GM19099 (cell line): Measurements from ENCODE around the gene CDKN2AIPNL.

Source experiments
- POLR2A ChIP-seq: IDR thresholded peaks from 3 replicates; pipeline ENCODE4 v1.6.1; 2011; ENCODE audit warnings: low read depth; ENCODE audit not compliant: insufficient read length; ENCODE audit errors: extremely low read depth

The CDKN2AIPNL gene

DNA sequence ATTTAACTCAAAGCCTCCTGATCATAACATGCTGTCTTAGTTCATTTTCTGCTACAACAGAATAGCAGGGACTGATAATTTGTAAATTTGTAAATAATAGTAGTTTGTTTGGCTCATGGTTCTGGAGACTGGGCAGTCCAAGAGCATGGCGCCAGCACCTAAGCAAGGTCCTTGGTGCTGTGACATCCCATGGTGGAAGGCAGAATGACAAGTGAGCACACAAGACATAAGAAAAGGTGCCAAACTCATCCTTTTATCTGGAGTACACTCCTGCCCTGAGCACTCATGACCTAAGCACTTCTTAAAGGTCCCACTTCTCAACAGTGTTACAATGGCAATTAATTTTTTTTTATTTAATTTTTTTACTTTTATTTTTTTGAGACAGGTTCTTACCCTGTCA is 24.2 kb downstream of the CDKN2AIPNL start:
- TF ChIP-seq POLR2A, result no peak

DNA sequence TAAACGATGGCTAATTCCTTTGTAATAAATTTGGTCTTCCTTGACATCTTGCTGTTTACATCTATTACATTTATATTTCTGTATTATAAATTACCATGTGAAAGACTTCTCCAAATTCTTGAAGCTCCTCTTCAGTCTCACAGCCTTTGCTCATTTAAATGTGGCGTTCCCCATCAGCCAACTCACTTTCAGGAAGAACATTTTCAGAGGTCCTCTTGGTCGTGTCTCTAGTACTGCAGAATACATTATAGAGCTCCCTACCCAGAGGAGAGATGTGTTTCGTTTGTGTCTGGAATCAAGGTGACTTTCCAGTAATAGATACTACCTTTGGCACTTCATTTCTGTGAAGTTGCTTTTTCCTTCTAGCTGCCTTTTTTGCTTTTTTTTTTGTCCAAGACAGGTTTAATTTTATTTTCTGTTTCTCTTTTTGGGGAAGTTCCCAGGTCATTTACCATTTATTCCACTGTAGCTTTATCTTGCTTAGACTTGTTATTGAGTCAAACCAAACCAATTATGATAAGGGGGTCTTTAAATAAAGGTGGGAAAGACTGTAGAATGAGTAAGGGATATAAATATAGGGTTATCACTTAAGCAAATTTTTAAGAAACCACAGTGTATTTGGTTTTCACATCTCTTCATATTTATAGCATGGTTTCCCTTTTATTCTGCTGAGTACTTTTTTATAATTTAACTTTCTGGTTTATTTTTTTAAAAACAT is 27.5 kb downstream of the CDKN2AIPNL start:
- TF ChIP-seq POLR2A, result no peak

DNA sequence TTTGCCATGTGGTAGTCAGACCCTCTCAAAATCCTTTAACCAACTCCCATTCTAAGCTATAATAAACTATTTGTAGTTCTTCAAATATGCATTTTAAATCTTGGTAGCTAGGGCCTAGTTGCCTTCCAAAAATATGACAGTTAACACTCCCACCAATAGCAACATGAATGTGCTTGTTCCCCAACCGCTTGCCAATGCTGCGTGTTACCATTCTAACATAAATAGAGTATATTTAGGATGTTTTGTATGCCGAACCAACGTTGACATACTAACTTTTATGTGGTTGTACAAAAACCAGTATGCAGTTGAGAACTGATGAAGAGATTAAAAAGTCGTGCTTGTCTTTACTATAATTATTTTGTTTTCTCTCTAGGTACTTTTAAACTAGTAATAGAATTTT is 31.3 kb downstream of the CDKN2AIPNL start:
- TF ChIP-seq POLR2A, result no peak

DNA sequence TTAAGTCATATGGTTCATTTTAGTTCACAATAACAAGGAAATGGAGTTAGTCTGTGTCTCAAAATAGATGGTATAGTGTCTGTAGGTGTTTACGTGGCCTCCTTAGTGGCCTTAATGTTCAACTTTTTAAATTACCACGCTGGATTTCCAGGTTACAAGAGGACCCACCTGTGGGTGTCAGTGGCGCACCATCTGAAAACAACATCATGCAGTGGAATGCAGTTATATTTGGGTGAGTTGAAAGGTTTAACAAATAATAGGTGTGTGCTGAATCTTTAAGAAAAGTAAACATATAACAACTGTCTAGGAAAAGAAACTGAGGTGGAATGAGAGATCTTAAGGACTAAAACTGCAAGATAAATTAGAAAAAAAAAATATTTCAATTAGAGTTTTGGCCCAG is 37.4 kb downstream of the CDKN2AIPNL start:
- TF ChIP-seq POLR2A, result no peak

DNA sequence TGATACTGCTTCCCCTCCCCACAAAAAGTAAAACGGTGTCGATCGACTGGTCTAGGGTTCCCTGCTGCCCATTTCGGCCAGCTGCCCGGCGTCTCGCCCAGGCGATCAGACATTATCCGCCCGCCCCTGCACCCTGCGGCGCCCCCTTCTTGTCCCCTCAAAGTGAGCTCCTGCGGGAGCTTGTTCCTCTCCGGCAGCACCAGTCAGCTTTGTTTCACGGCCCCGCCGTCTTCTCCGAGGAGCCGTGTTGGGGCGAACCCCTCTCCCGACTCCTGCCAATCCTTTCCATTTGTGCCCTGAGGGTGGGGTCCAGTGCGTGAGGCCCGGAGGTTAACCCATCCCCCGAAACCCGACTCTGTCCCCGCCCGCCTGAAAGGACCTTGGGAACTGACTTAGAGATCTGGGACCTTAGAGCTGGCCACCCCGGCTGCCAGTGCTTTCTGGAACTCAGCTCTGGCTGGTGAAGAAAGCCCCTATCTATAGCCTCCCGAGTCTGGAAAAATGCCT is 39.8 kb downstream of the CDKN2AIPNL start:
- no peak for TF ChIP-seq POLR2A

DNA sequence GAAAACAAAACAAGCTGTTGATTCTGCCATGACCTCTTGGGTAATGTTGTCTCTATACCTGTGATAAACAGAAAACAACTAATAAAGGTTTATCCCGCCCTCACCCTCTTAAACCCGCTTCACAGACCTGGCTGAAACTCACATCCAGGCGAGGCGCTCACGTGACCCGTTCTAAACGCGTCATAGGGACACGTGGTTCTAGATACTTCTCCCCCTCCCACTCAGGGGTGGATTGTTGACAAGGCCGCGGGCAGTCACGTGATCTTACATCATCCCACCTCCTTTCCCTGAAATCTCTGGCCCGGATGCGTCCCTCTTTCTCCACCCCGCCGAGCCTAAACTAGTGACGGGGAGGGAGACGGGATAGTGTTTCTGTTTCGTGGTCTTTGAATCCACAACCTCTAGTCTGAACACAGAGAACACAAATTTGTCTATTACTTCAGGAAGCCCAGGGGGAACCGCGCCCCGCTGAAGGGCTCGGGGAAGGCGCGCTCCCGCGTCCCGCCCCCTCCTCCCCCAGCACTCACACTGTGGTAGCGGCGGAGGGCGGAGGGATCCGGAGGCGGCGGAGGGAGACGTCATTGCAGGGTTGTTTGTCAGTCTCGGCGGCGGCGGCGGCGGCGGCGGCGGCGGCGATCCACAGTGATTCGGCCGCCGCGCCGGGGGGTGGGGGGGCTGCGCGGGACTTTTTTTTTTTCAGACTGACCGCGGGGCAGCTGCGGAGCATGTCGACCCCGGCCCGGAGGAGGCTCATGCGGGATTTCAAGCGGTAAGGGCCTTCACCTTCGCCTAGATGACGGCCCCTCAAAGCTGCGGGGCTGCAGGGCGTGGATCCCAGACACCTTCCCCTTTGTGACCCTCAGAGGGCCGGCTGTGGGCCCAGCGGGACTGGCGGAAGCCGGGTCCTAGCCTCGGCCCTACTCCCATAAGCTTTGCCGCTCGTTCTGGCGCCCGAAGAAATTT is 40.5 kb downstream of the CDKN2AIPNL start, which contains the start of gene UBE2B:
TSS of gene UBE2B (plus strand) at position 699 of the 963 bp plus-strand sequence. CDS start at position 726, 27 bp downstream.
- TF ChIP-seq POLR2A, result peak; percentile 59

DNA sequence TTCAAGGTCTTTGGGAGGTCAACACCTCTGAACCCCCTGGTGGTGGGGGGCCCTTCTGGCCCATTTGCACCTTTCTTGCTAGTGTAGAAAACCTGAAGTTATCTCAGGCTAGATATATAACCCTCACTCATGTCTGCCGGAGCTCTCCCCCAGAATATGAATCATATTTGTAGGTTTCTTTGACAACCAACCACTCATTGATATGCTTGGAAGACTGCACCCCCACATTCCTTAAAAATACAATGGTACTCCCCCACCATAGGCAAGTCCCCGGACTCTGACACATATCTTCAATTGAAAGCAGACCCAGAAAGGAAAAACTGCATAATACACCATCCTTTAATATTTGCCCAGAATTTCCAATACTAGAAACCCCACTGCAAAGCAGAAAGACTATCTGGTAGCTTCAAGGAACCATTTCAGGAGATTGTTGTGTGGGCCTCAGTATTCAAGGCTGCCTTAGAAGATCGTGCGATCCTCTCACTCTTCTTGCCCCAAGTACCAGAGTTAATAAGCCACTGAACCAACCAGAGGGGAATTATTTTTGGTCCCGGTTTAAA is 41.3 kb downstream of the CDKN2AIPNL start:
- no peak for TF ChIP-seq POLR2A

DNA sequence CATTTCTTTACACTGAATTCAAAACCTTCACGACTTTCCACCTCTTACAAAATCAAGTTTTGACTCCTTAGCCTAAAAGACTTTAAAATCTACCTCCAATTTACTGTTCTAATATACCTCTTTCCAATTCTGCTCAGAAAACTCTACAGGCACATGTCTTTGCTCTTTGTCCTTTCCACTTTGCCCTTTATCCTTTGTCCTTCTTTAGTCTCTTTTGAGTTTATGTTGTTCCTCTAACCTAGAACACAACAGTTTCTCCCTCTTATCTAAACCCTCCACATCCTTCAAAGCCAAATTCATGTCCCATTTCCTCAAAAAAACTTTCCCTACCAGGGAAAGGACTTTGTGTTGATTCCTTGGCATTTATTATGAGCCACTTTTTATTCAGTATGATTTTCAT is 46.1 kb downstream of the CDKN2AIPNL start:
- TF ChIP-seq POLR2A, result no peak

DNA sequence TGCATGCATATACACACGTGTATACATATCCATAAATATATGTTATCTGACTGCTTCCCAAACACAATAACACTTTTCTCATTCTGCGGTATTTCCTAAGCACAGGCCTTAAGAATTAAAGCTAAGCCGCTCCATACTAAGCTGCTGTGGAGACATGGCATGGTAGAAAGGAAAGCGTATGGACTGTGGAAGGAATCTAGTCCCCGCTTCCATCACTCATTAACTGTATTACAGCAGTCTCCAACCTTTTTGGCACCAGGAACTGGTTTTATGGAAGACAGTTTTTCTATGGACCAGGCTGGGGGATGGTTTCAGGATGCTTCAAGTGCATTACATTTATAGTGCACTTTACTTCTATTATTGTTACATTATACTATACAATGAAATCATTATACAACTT is 56.0 kb downstream of the CDKN2AIPNL start:
- TF ChIP-seq POLR2A, result no peak
